PFSK-1 (cell line): ENCODE data around the gene STXBP2.

ENCODE experiments used
- FOXP2 ChIP-seq: optimal IDR thresholded peaks from 2 replicates; pipeline ENCODE3; 2011; ENCODE audit warnings: borderline replicate concordance, control low read depth, inconsistent platforms; ENCODE audit not compliant: insufficient read depth; ENCODE audit errors: extremely low read length, extremely low read depth
- POLR2AphosphoS5 ChIP-seq: IDR thresholded peaks from 2 replicates; pipeline ENCODE4 v1.6.1; 2012; ENCODE audit warnings: low read depth, mild to moderate bottlenecking, control low read depth, low read length, moderate library complexity
- REST ChIP-seq, 2 experiments: IDR thresholded peaks; 2 replicates each; pipeline versions ENCODE4 v1.6.1 to v1.8.0; 2011 to 2012; ENCODE audit warnings: low read depth in 2 of 2, low read length in 2 of 2, control low read depth in 1 of 2, inconsistent platforms in 1 of 2, mild to moderate bottlenecking in 1 of 2, moderate library complexity in 1 of 2; ENCODE audit not compliant: insufficient read depth in 1 of 2
- SIN3A ChIP-seq: IDR thresholded peaks from 2 replicates; pipeline ENCODE4 v1.6.1; 2012; ENCODE audit warnings: mild to moderate bottlenecking, low read length, moderate library complexity, borderline replicate concordance; ENCODE audit not compliant: insufficient read depth
- TAF1 ChIP-seq: IDR thresholded peaks from 2 replicates; pipeline ENCODE4 v1.6.1; 2012; ENCODE audit warnings: low read length, control low read depth, borderline replicate concordance; ENCODE audit not compliant: insufficient read depth

GRCh38 chr19:7610491-7611240 is 26.2 kb upstream of the STXBP2 start:
- TF ChIP-seq TAF1 (no peak), REST (IDR thresholded peaks at IDR 0.05; ENCODE audit: insufficient read depth in 1 of 2, low read depth in 2 of 2, low read length in 2 of 2) (no peak), POLR2AphosphoS5 (no peak), SIN3A (no peak), FOXP2 (no peak)
